NT2/D1 (cell line): ENCODE results near the gene LIN52.

ENCODE experiments used
- YY1 ChIP-seq: IDR thresholded peaks from 2 replicates; pipeline ENCODE4 v1.6.1; 2011; ENCODE audit not compliant: insufficient read length, insufficient read depth
- ZNF274 ChIP-seq: IDR thresholded peaks from 2 replicates; pipeline ENCODE4 v1.6.1; 2011; ENCODE audit warnings: mild to moderate bottlenecking, low read depth, low read length

- TF ChIP-seq ZNF274 (no peak), YY1 (no peak)
Observed at GRCh38 chr14:74176400-74176793, 91.6 kb downstream of the LIN52 start.
